GM12891 (cell line): ENCODE measurements around the gene PARP9.

Experiments
- DNase-seq: peaks from one replicate; pipeline ENCODE4 v3.0.0; 2011; ENCODE audit warnings: low spot score; ENCODE audit not compliant: insufficient read length
- FAIRE-seq: peaks from 2 replicates; lab custom pipeline; 2011; peaks lifted over from hg19 to GRCh38; lab: Jason Lieb, UNC
- PAX5 ChIP-seq: IDR thresholded peaks from 2 replicates; pipeline ENCODE4 v1.6.1; 2011; ENCODE audit warnings: low read length, moderate library complexity, mild to moderate bottlenecking; ENCODE audit not compliant: insufficient read depth, severe bottlenecking
- POLR2A ChIP-seq: IDR thresholded peaks from 2 replicates; pipeline ENCODE4 v1.6.1; 2011; ENCODE audit warnings: low read depth, low read length, control low read depth
- POLR2AphosphoS5 ChIP-seq: IDR thresholded peaks from 2 replicates; pipeline ENCODE4 v1.6.1; 2011; ENCODE audit warnings: low read depth, low read length, control low read depth
- POU2F2 ChIP-seq: IDR thresholded peaks from 2 replicates; pipeline ENCODE4 v1.6.1; 2011; ENCODE audit warnings: low read depth, mild to moderate bottlenecking, control low read depth, low read length, moderate library complexity
- SPI1 ChIP-seq: IDR thresholded peaks from 2 replicates; pipeline ENCODE4 v1.6.1; 2011; ENCODE audit warnings: low read depth, low read length, control low read depth
- TAF1 ChIP-seq: IDR thresholded peaks from 2 replicates; pipeline ENCODE4 v1.6.1; 2011; ENCODE audit warnings: low read depth, low read length, control low read depth

The PARP9 gene

DNA sequence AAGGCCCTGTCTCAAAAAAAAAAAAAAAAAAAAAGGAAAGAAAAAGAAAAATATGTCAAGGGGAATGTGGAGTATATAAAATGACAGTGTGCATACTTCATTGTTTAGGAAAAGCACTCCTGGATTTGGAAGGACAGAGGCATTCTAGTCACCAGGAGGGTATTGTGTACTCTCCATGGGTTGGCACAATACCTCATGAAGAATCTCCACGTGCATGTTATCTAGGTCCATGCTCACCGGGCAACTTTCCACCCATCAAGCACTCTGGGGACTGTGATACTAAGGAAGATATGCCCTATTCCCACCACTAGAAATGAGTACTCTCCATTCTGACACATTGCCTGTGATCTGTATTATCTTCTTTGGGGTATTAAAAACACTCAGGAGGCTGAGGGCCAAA lies 33.9 kb downstream of the PARP9 start:
- DNase-seq: no peak
- TF ChIP-seq TAF1 (no peak), POLR2AphosphoS5 (no peak), SPI1 (no peak), POLR2A (no peak), PAX5 (no peak)
- FAIRE-seq: no peak

DNA sequence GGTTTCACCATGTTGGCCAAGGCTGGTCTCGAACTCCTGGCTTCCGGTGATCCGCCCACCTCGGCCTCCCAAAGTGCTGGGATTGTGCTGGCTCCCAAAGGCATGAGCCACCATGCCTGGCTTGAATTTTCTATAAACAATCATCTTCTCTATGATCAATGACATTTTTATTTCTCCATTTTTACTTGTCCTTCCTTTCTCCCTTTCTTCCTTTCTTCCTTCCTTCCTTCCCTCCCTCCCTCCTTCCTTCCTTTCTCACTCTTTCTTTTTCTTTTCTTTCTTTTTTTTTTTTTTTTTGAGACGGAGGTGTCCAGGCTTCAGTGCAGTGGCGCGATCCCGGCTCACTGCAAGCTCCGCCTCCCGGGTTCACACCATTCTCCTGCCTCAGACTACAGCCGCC lies 40.8 kb downstream of the PARP9 start:
- TF ChIP-seq PAX5: no peak
- no peak for TF ChIP-seq SPI1
- TF ChIP-seq POU2F2: no peak
- no peak for TF ChIP-seq POLR2A
- no peak for TF ChIP-seq TAF1
- TF ChIP-seq POLR2AphosphoS5: no peak
- no peak for DNase-seq
- FAIRE-seq: no peak

DNA sequence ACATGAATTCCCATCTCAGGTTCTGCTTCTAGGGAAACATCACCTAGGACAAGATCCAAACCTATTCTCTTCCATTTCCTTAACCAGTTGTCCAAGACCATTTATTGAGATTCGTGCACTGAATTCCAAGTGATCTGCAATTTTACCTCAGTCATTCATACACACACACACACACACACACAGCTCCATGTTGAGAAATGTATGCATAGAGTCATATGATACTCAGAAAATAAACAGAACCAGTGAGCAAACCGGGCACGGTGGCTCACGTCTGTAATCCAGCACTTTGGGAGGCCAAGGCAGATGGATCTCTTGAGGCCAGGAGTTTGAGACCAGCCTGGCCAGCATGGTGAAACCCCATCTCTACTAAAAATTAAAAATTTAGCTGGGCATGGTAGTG lies 43.2 kb downstream of the PARP9 start:
- no peak for TF ChIP-seq POU2F2
- TF ChIP-seq POLR2AphosphoS5: no peak
- no peak for TF ChIP-seq TAF1
- no peak for TF ChIP-seq POLR2A
- no peak for TF ChIP-seq PAX5
- no peak for TF ChIP-seq SPI1
- FAIRE-seq (no peak), DNase-seq (no peak)

DNA sequence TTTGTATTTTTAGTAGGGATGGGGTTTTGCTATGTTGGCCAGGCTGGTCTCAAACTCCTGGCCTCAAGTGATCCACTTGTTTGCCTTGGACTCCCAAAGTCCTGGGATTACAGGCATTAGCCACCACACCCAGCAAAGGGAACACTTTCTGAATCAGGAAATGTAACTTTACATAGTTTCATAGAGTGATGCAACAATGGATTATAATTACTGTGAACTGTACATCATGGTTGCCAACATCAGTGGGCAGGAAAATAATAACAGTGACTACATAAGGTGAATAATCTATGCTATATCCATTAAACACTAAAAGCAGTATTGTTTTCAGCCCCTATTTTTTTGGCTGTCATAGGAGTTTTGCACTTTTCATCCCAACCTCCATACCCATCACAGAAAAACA lies 44.4 kb downstream of the PARP9 start:
- FAIRE-seq: no peak
- TF ChIP-seq POLR2A (no peak), SPI1 (no peak), PAX5 (no peak), TAF1 (no peak), POLR2AphosphoS5 (no peak), POU2F2 (no peak)
- no peak for DNase-seq

DNA sequence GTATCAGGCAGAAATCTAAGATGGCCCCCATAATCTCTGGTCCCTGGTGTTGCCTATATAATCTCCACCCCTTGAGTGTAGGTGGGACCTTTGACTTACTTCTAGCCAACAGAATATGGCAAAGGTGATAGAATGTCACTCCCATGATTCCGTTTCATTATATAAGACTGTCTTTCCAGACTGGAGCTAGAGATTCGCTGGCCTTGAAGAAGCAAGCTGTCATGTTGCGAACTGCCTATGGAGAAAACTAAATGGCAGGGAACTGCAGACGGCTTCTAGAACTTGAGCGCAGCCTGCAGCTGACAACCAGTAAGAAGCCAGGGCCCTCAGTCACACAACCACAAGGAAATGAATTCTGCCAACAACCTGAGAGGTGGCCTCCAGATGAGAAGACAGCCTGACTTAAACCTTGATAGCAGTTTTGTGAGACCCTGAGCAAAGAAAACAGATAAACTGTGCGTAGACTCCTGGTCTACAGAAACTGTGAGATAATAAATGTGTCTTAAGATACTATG lies 47.2 kb downstream of the PARP9 start:
- FAIRE-seq: no peak
- DNase-seq: no peak
- TF ChIP-seq TAF1 (no peak), POU2F2 (no peak), POLR2A (no peak), PAX5 (no peak), SPI1 (no peak), POLR2AphosphoS5 (no peak)

DNA sequence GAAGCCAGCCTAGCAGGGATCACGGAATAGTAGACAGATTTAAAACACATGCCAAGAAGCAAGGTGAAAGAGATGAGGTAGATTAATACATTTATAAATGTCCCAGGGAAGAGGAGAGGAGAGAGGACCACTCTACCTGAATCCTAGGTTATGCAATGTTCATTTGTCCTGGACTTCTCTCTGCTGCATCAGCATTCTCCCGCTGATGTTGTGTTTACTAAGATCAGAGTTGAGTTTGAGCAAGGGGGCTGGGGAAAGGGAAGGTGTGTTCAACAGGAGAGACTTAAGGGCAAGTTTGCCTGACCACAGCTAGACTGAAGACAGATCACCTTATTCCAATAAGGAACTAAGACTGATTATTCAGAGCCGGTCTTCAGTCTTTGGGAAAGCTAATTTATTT lies 48.2 kb downstream of the PARP9 start:
- no peak for DNase-seq
- no peak for FAIRE-seq
- no peak for TF ChIP-seq TAF1
- TF ChIP-seq POLR2A: no peak
- no peak for TF ChIP-seq SPI1
- TF ChIP-seq POLR2AphosphoS5: no peak
- no peak for TF ChIP-seq POU2F2
- TF ChIP-seq PAX5: no peak

DNA sequence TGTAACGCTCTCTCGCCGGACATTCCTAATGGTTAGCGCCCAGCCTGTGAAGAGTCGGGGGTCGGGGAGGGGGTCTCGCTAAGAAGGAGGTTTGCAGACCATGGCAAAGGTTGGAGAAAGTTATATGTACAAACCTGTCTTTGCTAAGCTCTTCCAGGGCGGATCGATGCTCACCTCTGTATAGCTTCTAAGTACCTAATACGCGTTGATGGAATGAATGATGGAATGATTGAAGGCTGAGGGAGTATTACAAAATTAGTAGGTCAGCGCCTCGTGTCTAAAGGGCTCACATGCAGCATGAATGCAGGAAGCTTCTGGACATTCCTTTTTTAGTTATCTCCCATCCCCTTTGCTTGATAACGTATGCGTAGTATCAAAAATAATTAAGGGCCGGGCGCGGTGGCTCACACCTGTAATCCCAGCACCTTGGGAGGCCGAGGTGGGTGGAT lies 49.1 kb downstream of the PARP9 start:
- TF ChIP-seq SPI1: no peak
- no peak for TF ChIP-seq PAX5
- no peak for TF ChIP-seq POLR2AphosphoS5
- no peak for TF ChIP-seq POLR2A
- no peak for TF ChIP-seq POU2F2
- TF ChIP-seq TAF1: no peak
- FAIRE-seq: no peak
- no peak for DNase-seq

DNA sequence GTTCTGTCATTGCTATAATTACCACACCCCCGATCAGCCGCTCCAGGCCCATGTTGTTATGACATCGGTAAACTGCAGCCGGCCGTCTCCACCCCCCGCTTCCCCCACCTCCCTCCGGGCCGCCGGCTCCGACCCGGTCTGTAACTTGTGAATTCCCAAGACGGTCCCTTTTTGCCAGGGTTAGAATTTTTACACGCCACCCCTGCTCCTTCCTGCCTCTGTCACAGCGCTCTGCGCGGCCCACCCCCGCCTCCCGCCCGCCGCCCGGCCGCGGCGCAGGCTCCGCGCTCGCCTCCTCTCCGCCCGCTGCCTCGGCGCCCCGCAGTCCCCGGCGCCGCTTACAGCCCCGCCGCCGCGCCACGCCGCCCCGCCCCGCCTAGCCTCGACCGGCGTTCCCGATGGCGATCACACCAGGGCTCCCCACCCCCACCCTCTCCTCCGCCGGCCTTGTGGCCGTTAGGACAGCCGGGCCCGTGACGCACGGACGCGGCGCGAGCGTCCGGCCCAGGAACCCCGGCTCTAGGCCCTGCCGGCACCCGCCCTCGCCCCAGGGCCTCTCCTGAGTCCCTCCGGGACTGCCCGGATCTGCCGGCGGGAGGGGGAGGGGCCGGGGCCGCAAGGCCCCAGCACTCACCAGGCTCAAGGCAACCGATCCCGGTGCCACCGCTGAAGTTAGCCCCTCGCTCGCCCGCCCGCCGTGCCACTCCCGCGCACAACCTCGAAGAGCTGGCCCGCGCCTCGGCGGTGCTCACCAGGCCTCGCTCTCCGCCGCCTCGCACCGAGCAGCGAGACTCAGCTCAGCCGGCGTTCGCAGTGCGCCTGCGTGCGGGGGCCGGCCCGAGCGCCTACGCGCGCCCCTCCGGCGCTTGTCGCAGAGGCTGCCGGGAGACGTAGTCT lies 49.7 kb downstream of the PARP9 start, which contains the start of gene KPNA1:
TSS of gene KPNA1 (minus strand) at position 817 of the 897 bp plus-strand sequence. CDS start 18,374 bp downstream, outside the sequence.
- DNase-seq (peak; percentile 92), FAIRE-seq (peak; percentile 99)
- peak; percentile 14; the same call in 1 of the 2 replicates for TF ChIP-seq POU2F2
- peak; percentile 92 for TF ChIP-seq POLR2A
- TF ChIP-seq TAF1: peak; percentile 67
- TF ChIP-seq SPI1: no peak
- TF ChIP-seq PAX5: no peak
- TF ChIP-seq POLR2AphosphoS5: peak; percentile 96

DNA sequence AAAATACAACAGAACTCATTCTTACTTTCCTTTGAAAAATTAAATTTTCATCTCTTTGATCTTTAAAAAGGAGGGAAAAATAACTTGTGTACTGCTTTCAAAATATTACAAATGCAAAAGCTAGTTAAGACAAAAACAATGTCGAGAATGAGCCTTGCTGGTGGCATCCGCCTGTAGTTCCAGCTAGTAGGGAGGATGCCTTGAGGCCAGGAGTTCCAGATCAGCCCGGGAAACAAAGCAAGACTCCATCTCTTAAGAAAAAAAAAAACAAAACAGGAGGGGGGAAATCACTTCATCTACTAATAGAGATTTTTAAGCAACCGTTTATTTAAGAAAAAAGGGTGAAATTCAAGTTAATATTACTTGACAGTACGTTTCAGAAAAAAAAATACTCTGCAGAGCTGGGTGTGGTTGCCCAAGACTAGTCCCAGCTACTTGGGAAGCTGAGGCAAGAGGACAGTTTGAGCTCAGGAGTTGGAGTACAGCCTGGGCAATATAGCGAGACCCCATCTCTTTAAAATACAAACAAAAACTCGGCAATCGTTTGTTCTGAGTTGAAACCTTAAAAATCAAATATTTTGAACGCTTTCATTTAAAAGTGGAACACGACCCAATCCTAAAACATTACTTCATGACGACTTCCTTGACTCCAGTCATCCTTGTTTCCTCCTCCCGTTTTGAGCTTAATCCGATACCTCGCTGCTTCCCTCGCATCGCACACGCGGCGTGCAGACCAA lies 50.5 kb downstream of the PARP9 start:
- FAIRE-seq (no peak), DNase-seq (no peak)
- TF ChIP-seq POLR2A (peak; percentile 27; the same call in 1 of the 2 replicates), POU2F2 (no peak)
